Activated naive CD8-positive, alpha-beta T cell (primary cell): ENCODE results near the gene VCP.
A peak's percentile ranks its signal among the peaks of the same experiment; 100 is the strongest.

Experiments used
- H3K27ac Mint-ChIP-seq: one replicate; pipeline ENCODE4 v1.8.0; 2021; ENCODE audit warnings: mixed read lengths
- H3K27me3 Mint-ChIP-seq: one replicate; pipeline ENCODE4 v1.8.0; 2021; ENCODE audit warnings: mixed read lengths
- H3K36me3 Mint-ChIP-seq: one replicate; pipeline ENCODE4 v1.8.0; 2021; ENCODE audit warnings: mixed read lengths
- H3K4me1 Mint-ChIP-seq: one replicate; pipeline ENCODE4 v1.8.0; 2021; ENCODE audit warnings: low read depth, mixed read lengths
- H3K4me3 Mint-ChIP-seq: one replicate; pipeline ENCODE4 v1.8.0; 2021; ENCODE audit warnings: mild to moderate bottlenecking, mixed read lengths
- H3K9me3 Mint-ChIP-seq: one replicate; pipeline ENCODE4 v1.8.0; 2021; ENCODE audit warnings: low read depth, mixed read lengths

The VCP gene

GRCh38 chr9:35107297-35108290 is 35.2 kb upstream of the VCP start:
- H3K4me1 Mint-ChIP-seq = peaks cover 35% of the 10 kb centered on the region
- H3K36me3 Mint-ChIP-seq = peaks cover 2% of the 10 kb centered on the region
- H3K27me3 Mint-ChIP-seq = no peaks in the 10 kb centered on the region
- no peak overlapping the region for H3K4me3 Mint-ChIP-seq
- no peak overlapping the region for H3K27ac Mint-ChIP-seq
- no peaks in the 10 kb centered on the region for H3K9me3 Mint-ChIP-seq

- Mint-ChIP-seq H3K4me1 (peaks cover 31% of the 10 kb centered on the region), H3K27ac (no peak overlapping the region), H3K4me3 (no peak overlapping the region), H3K27me3 (no peaks in the 10 kb centered on the region), H3K36me3 (peaks cover 2% of the 10 kb centered on the region), H3K9me3 (no peaks in the 10 kb centered on the region)
Measured at GRCh38 chr9:35106343-35106730, 33.9 kb upstream of the VCP start.

DNA sequence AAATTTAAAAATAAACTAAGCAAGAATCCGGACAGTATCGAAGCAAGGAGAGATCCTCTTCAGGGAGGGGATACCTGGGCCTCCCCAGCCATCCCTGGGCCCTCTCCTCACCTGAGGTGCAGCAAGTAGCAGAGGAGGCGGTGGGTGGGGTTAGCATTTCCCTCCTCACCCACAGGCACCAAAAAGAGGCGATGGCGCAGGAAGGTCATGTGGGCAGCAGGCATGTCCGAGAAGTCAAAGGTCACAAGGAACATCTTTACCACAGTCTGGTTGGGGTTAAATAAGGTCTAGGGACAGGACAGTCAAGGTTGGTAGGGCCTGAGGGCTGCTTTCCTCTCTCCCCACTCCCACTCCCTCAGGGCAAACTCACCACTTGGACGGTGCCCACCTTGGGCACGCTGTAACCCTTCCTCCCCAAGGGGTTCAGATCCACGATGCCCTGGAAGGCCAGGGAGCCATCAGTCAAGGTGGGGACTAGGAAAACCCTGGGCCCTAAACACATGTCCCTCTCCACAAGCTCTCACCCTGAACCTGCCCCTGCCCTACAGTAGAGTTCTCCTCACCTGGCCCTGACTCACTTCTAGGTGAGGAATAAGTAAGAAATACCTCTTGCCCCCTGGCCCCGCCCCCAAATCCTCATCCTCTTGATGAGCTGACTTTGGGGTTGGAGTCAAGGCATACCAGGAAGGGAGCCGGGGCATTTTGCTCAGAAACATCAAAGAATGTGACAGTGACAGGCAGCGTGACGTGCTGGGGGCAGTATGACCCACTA is 33.3 kb upstream of the VCP start:
- Mint-ChIP-seq H3K27me3 (no peaks in the 10 kb centered on the region), H3K9me3 (no peaks in the 10 kb centered on the region), H3K4me3 (no peak overlapping the region), H3K27ac (no peak overlapping the region), H3K4me1 (peaks cover 28% of the 10 kb centered on the region), H3K36me3 (peaks cover 2% of the 10 kb centered on the region)

DNA sequence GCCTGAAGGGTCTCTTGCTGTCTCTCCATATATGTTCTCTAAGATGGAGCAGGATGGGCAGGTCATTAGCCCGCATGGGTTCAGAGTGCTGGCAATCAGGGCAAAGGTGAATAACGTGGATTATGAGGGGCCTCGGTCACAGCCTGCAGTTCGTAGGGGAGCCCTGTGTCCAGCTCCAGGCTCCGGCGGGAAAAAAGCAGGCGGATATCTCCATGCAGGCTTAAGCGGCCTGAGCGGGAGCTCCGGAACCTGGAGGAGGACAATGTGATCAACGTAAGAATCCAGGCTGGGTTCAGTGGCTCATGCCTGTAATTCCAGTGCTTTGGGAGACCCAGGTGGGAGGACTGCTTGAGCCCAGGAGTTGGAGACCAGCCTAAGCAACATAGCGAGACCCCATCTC is 32.7 kb upstream of the VCP start:
- Mint-ChIP-seq H3K36me3 (peaks cover 2% of the 10 kb centered on the region), H3K27ac (peak overlapping the region; percentile 46), H3K4me3 (no peak overlapping the region), H3K27me3 (no peaks in the 10 kb centered on the region), H3K9me3 (no peaks in the 10 kb centered on the region), H3K4me1 (peaks cover 28% of the 10 kb centered on the region)

DNA sequence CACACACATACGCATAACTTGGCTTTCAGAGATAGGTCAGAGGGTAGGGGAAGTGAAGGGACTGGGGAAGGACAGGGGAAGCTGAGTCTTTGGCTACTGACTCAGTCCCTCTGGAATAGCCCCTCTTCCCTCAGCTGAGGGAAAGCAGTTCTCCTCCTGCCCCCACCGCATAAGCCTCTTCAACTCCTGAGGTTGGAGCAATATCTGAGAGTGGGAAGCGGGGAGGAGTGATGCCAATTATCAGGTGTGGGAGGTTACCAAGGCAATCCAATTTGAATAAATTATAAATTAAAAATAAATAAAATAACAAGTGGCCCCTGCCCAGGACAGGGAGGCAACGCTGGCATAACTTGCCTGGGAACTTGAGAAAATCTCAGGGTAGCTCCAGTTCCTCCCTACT is 32.2 kb upstream of the VCP start:
- no peak overlapping the region for H3K27ac Mint-ChIP-seq
- no peaks in the 10 kb centered on the region for H3K9me3 Mint-ChIP-seq
- H3K4me1 Mint-ChIP-seq = peaks cover 26% of the 10 kb centered on the region

GRCh38 chr9:35103660-35104191 is 31.3 kb upstream of the VCP start:
- peak overlapping the region; percentile 98 for H3K27ac Mint-ChIP-seq
- H3K36me3 Mint-ChIP-seq = peaks cover 2% of the 10 kb centered on the region
- H3K9me3 Mint-ChIP-seq = no peaks in the 10 kb centered on the region
- peaks cover 24% of the 10 kb centered on the region for H3K4me1 Mint-ChIP-seq
- H3K27me3 Mint-ChIP-seq = no peaks in the 10 kb centered on the region
- H3K4me3 Mint-ChIP-seq = peak overlapping the region; percentile 98

More for the DNA sequence above, 32.2 kb upstream of the VCP start:
- H3K4me3 Mint-ChIP-seq = no peak overlapping the region
- H3K36me3 Mint-ChIP-seq = peaks cover 2% of the 10 kb centered on the region
- no peaks in the 10 kb centered on the region for H3K27me3 Mint-ChIP-seq

DNA sequence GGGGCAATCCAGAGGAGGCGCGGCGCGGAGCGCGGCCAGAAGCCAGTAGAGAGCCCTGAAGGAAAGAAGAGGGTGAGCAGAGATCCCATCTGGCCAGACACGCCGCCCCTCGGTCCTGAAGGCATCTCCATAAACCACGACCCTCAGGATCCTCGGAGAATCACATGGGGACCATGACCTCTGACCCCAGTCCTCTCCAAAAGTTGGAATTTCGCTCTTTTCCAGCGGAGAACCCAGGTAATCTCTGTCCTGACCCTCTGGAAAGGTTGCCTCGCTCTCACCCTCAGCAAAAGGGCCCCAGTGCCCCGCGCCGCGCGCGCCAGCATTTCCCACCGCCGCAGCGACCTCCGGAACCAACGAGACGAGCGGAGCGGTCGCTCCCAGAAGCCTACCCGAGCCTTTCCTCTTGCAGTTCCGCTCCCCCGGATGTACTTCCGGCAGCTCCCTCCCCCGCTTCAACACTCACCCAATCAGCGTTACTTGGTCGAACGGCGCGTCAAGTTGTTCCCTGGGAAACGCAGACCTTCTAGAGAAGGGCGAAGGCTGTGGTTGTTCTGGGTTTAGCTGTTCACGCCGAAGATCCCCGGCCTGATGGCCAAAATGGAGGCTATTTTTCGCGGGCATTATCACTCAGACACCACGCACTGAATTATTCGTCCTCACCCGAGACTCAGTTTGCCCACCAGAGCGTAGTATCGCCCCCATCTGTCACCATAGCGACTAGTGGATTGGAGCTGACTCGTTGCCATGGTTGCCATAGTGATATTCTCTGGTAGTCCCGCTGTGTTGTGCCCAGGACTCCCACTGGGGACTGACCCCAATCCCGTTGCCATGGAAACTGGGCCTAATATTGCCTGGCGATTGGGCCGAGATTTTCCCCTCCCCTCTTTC is 30.6 kb upstream of the VCP start, which contains the start of gene STOML2:
TSS of gene STOML2 (minus strand) at position 363 of the 891 bp plus-strand sequence. CDS start at position 326, 37 bp downstream.
- Mint-ChIP-seq H3K4me1 (peaks cover 25% of the 10 kb centered on the region), H3K9me3 (no peaks in the 10 kb centered on the region), H3K36me3 (peaks cover 2% of the 10 kb centered on the region), H3K27ac (peak within 1 kb of the TSS; percentile 98), H3K4me3 (peak within 1 kb of the TSS; percentile 98), H3K27me3 (no peaks in the 10 kb centered on the region)

DNA sequence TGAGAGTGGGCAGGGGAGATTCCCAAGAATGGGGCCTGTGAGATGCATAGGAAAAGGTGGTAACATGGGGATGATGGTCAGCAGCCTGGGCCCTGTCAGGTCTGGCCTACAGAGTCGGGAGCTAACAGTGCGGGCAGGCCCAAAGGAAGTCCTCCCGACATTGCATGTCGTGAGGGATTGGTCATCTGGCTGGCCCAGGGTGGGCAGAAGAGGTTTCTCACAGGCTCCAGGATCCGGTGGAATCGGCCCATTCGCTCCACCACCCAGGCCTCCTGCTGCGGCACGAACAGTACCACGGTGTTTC is 30.0 kb upstream of the VCP start:
- H3K27ac Mint-ChIP-seq = peak overlapping the region; percentile 98
- H3K27me3 Mint-ChIP-seq = no peaks in the 10 kb centered on the region
- H3K9me3 Mint-ChIP-seq = no peaks in the 10 kb centered on the region
- H3K4me1 Mint-ChIP-seq = peaks cover 27% of the 10 kb centered on the region
- H3K36me3 Mint-ChIP-seq = peaks cover 2% of the 10 kb centered on the region
- peak overlapping the region; percentile 98 for H3K4me3 Mint-ChIP-seq

- H3K4me1 Mint-ChIP-seq = peaks cover 38% of the 10 kb centered on the region
- H3K27me3 Mint-ChIP-seq = no peaks in the 10 kb centered on the region
- H3K36me3 Mint-ChIP-seq = peaks cover 2% of the 10 kb centered on the region
- H3K4me3 Mint-ChIP-seq = peak overlapping the region; percentile 47
- no peaks in the 10 kb centered on the region for H3K9me3 Mint-ChIP-seq
- no peak overlapping the region for H3K27ac Mint-ChIP-seq
Measured at GRCh38 chr9:35097573-35097972, 25.1 kb upstream of the VCP start.

GRCh38 chr9:35096035-35096849 is 23.8 kb upstream of the VCP start, which contains the start of gene PIGO:
Gene PIGO, minus strand, starts transcription at chr9:35096591. Its CDS starts 1,026 bp downstream, at chr9:35095565.
- H3K36me3 Mint-ChIP-seq = peaks cover 2% of the 10 kb centered on the region
- peaks cover 31% of the 10 kb centered on the region for H3K4me1 Mint-ChIP-seq
- H3K4me3 Mint-ChIP-seq = peak within 1 kb of the TSS; percentile 90
- H3K9me3 Mint-ChIP-seq = no peaks in the 10 kb centered on the region
- no peaks in the 10 kb centered on the region for H3K27me3 Mint-ChIP-seq
- peak within 1 kb of the TSS; percentile 86 for H3K27ac Mint-ChIP-seq

- Mint-ChIP-seq H3K36me3 (peaks cover 9% of the 10 kb centered on the region), H3K4me3 (no peak overlapping the region), H3K4me1 (peaks cover 17% of the 10 kb centered on the region), H3K27me3 (no peaks in the 10 kb centered on the region), H3K9me3 (no peaks in the 10 kb centered on the region), H3K27ac (no peak overlapping the region)
Measured at GRCh38 chr9:35091536-35091935, 19.1 kb upstream of the VCP start.

- Mint-ChIP-seq H3K4me3 (no peak overlapping the region), H3K27me3 (no peaks in the 10 kb centered on the region), H3K9me3 (no peaks in the 10 kb centered on the region), H3K36me3 (peaks cover 7% of the 10 kb centered on the region), H3K4me1 (peaks cover 5% of the 10 kb centered on the region), H3K27ac (no peak overlapping the region)
Measured at GRCh38 chr9:35089434-35089833, 17.0 kb upstream of the VCP start.

DNA sequence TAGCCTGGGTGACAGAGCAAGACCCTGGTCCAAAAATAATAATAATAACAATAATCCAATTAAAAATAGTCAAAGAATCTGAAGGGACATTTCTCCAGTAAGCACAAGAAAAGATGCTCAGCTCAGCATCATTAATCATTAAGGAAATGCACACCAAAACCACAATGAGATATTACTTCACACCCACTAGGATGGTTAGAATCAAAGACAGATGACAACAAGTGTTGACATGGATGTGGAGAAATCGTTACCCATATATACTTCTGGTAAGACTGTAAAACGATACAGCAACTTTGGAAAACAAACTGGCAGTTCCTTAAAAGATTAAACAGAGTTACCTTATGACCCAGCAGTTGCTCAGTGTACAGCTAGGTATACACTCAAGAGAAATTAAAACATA is 12.7 kb upstream of the VCP start:
- peaks cover 4% of the 10 kb centered on the region for H3K36me3 Mint-ChIP-seq
- no peak overlapping the region for H3K4me3 Mint-ChIP-seq
- no peaks in the 10 kb centered on the region for H3K9me3 Mint-ChIP-seq
- H3K27me3 Mint-ChIP-seq = no peaks in the 10 kb centered on the region
- no peak overlapping the region for H3K27ac Mint-ChIP-seq
- peaks cover 4% of the 10 kb centered on the region for H3K4me1 Mint-ChIP-seq
